Endodermal cell (in vitro differentiated cells): ENCODE measurements around the gene TIMM17A. TPM values are rescaled to one million over a fixed set of nuclear protein-coding genes. Genes with fewer than 3 reads are reported as not detected.

Experiments used
- DNase-seq: peaks from one replicate; pipeline ENCODE4 v3.0.0-alpha.2; 2017
- H3K27ac ChIP-seq: 2 replicates; pipeline ENCODE4 v1.5.1; 2013; ENCODE audit warnings: mild to moderate bottlenecking, low read depth, low read length, moderate library complexity
- H3K27me3 ChIP-seq: 2 replicates; pipeline ENCODE4 v1.6.1; 2013; ENCODE audit warnings: mild to moderate bottlenecking, low read length, moderate library complexity; ENCODE audit not compliant: insufficient read depth, control insufficient read depth, poor library complexity, severe bottlenecking
- H3K36me3 ChIP-seq: 2 replicates; pipeline ENCODE4 v1.7.0; 2013; ENCODE audit warnings: mild to moderate bottlenecking, low read length, moderate library complexity; ENCODE audit not compliant: control insufficient read depth, insufficient read depth
- H3K4me1 ChIP-seq: one replicate; pipeline ENCODE4 v1.7.0; 2013; ENCODE audit warnings: low read length; ENCODE audit not compliant: control insufficient read depth, insufficient read depth
- H3K4me3 ChIP-seq: 2 replicates; pipeline ENCODE4 v1.5.1; 2013; ENCODE audit warnings: mild to moderate bottlenecking, low read length, moderate library complexity
- H3K9ac ChIP-seq: 2 replicates; pipeline ENCODE4 v1.6.1; 2013; ENCODE audit warnings: mild to moderate bottlenecking, low read length, moderate library complexity; ENCODE audit not compliant: poor library complexity, severe bottlenecking; ENCODE audit errors: extremely low read depth
- H3K9me3 ChIP-seq: 2 replicates; pipeline ENCODE4 v1.6.1; 2013; ENCODE audit warnings: mild to moderate bottlenecking, low read length, moderate library complexity; ENCODE audit not compliant: control insufficient read depth
- H3K27ac Mint-ChIP-seq: 2 replicates; pipeline ENCODE4 v1.8.0; 2020; ENCODE audit warnings: mixed read lengths
- H3K27me3 Mint-ChIP-seq: 2 replicates; pipeline ENCODE4 v1.8.0; 2021; ENCODE audit warnings: mild to moderate bottlenecking, mixed read lengths; ENCODE audit not compliant: insufficient read depth
- H3K36me3 Mint-ChIP-seq: 2 replicates; pipeline ENCODE4 v1.8.0; 2020; ENCODE audit warnings: low read depth, mixed read lengths
- H3K4me1 Mint-ChIP-seq: 2 replicates; pipeline ENCODE4 v1.8.0; 2020; ENCODE audit warnings: mixed read lengths
- H3K4me3 Mint-ChIP-seq: 2 replicates; pipeline ENCODE4 v1.8.0; 2020; ENCODE audit warnings: mild to moderate bottlenecking, moderate library complexity, mixed read lengths
- H3K9me3 Mint-ChIP-seq: 2 replicates; pipeline ENCODE4 v1.8.0; 2020; ENCODE audit warnings: mild to moderate bottlenecking, mixed read lengths
- CTCF ChIP-seq: fragments of 200-600 bp; sonication (generic); conservative IDR thresholded peaks from 2 replicates; pipeline ENCODE4 v1.5.0; 2021; ENCODE audit warnings: antibody characterized with exemption, mild to moderate bottlenecking
- WGBS, 2 experiments: methylation state at CpG; one replicate each; pipeline versions ENCODE4 v1.1.5 to v1.1.7; 2013; ENCODE audit warnings: missing lambda C conversion rate in 2 of 2, mixed read lengths in 1 of 2; ENCODE audit not compliant: insufficient coverage in 1 of 2, insufficient read length in 1 of 2; 5-methylcytosine and 5-hydroxymethylcytosine counted together
- total RNA-seq, 2 donors: library from RNA; stranded (reverse); fragmentation: NEBNext Ultra II Directional in 1 of 2; extraction: Animal tissue kit (Norgen Biotek cat#: 25700) in 1 of 2; gene quantifications; 2 replicates in 1 of 2; 3 replicates in 1 of 2; pipeline ENCODE4 v1.2.1, GENCODE V29; 2021

Gene TIMM17A
- total RNA-seq, 2 donors from 2014 or later: 41.7 to 47.4 TPM

GRCh38 chr1:201911826-201912571, 43.3 kb upstream of the TIMM17A start:
- Mint-ChIP-seq H3K36me3 (no peaks in the 10 kb centered on the region), H3K4me3 (no peak overlapping the region), H3K9me3 (no peaks in the 10 kb centered on the region), H3K27me3 (no peaks in the 10 kb centered on the region), H3K27ac (peak overlapping the region; percentile 60), H3K4me1 (peaks cover 14% of the 10 kb centered on the region)
- no peak overlapping the region for H3K9ac ChIP-seq
- no peaks in the 10 kb centered on the region for H3K27me3 ChIP-seq
- H3K9me3 ChIP-seq: no peaks in the 10 kb centered on the region
- H3K4me3 ChIP-seq: no peak overlapping the region
- H3K27ac ChIP-seq: no peak overlapping the region
- H3K36me3 ChIP-seq: no peaks in the 10 kb centered on the region
- no peak for TF ChIP-seq CTCF
- peak; percentile 83 for DNase-seq
- WGBS, 2 experiments: 70 to 74% methylated on average over 3 to 4 of the region's 4 CpGs
- peaks cover 3% of the 10 kb centered on the region for H3K4me1 ChIP-seq

- no peak for TF ChIP-seq CTCF
- H3K4me3 Mint-ChIP-seq: no peak overlapping the region
- Histone ChIP-seq H3K36me3 (no peaks in the 10 kb centered on the region), H3K27ac (no peak overlapping the region), H3K4me3 (no peak overlapping the region), H3K4me1 (peaks cover 3% of the 10 kb centered on the region), H3K27me3 (no peaks in the 10 kb centered on the region), H3K9ac (no peak overlapping the region), H3K9me3 (no peaks in the 10 kb centered on the region)
- DNase-seq: peak; percentile 60
- H3K27ac Mint-ChIP-seq: peak overlapping the region; percentile 87
- H3K9me3 Mint-ChIP-seq: no peaks in the 10 kb centered on the region
- no peaks in the 10 kb centered on the region for H3K27me3 Mint-ChIP-seq
- no peaks in the 10 kb centered on the region for H3K36me3 Mint-ChIP-seq
- 75 to 92% methylated on average over 2 to 5 of the region's 5 CpGs for WGBS, 2 experiments
- H3K4me1 Mint-ChIP-seq: peaks cover 14% of the 10 kb centered on the region
Measured at GRCh38 chr1:201912832-201913231, 42.5 kb upstream of the TIMM17A start.

- WGBS, 2 experiments: 90 to 94% methylated on average over 7 to 13 of the region's 14 CpGs
- no peaks in the 10 kb centered on the region for H3K27me3 Mint-ChIP-seq
- no peaks in the 10 kb centered on the region for H3K36me3 Mint-ChIP-seq
- H3K27ac Mint-ChIP-seq: no peak overlapping the region
- no peaks in the 10 kb centered on the region for H3K9me3 Mint-ChIP-seq
- Histone ChIP-seq H3K9ac (no peak overlapping the region), H3K4me1 (peaks cover 3% of the 10 kb centered on the region), H3K27ac (no peak overlapping the region), H3K27me3 (no peaks in the 10 kb centered on the region), H3K36me3 (no peaks in the 10 kb centered on the region), H3K4me3 (no peak overlapping the region), H3K9me3 (no peaks in the 10 kb centered on the region)
- H3K4me1 Mint-ChIP-seq: peaks cover 14% of the 10 kb centered on the region
- no peak for DNase-seq
- H3K4me3 Mint-ChIP-seq: no peak overlapping the region
- TF ChIP-seq CTCF: no peak
Measured at GRCh38 chr1:201914456-201915235, 40.7 kb upstream of the TIMM17A start.
